ENCODE data around the gene DGUOK.

The DGUOK gene

DNA sequence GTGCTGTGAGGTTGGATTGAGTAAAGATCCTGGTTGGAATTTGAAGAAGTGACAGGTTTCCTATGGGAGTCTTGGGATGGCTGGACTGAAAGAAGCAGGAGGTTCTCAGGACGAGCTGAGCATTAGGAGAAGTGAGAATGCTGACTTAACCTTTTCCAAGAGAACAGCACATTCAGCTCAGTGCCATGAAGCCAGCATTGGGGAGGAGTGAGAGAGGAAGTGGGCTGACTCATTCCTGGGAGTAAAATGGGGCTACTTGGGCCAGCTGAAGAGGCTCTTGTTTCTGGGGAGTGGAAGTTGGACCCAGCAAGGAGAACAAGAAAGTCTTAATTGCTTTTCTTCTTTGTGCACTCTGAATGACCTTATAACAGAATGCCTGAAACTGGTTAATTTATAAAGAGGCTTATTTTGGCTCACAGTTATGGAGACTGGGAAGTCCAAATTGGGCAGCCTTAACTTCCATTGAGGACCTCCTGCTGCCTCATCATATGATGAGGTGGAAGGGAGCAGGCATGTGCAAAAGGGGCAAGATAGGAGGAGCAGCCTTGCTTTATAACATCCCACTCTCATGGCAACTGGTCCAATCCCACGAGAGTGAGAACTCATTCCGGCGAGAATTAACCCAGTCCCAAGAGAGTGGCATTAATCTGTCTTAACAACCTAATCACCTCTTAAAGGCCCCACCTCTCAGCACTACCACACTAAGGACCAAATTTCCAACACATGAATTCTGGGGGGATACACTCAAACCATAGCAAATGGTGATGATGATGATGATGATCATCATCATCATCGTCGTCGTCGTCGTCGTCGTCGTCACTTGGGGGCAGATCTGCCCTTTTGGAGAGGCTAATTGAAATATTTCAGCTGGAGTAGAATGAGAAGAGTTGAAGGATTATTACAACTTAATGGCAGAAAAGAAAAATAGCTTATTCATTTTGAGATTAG is 26.1 kb downstream of the DGUOK start:
- no CpG with 5 or more reads among the region's 12 CpGs for WGBS, 2 donors (ENCODE audit: extremely low coverage in 2 of 2, insufficient read length in 2 of 2, insufficient replicate concordance in 1 of 2)
- Histone ChIP-seq H3K9me3 (replicated peaks in 1 of 2; ENCODE audit: control insufficient read depth in 2 of 2, insufficient read depth in 1 of 2, low read depth in 1 of 2, low read length in 2 of 2) (no peaks in the 10 kb centered on the region), H3K4me3 (ENCODE audit: low read length in 2 of 2) (no peak overlapping the region), H2BK120ac (ENCODE audit: low read depth, low read length) (no peak overlapping the region), H3K14ac (ENCODE audit: low read length) (no peak overlapping the region), H3K9ac (ENCODE audit: low read depth, low read length, poor library complexity) (no peak overlapping the region), H2BK5ac (ENCODE audit: low read length) (no peak overlapping the region), H3K4me1 (ENCODE audit: control insufficient read depth in 2 of 2, insufficient read depth in 1 of 2, low read depth in 1 of 2, low read length in 2 of 2) (no peaks in the 10 kb centered on the region), H3K36me3 (replicated peaks in 1 of 2; ENCODE audit: control insufficient read depth in 2 of 2, insufficient read depth in 2 of 2, low read length in 2 of 2) (peaks cover 33 to 96% of the 10 kb centered on the region in 2 donors), H2BK12ac (ENCODE audit: low read length) (no peak overlapping the region), H4K91ac (ENCODE audit: low read depth, low read length, poor library complexity) (no peak overlapping the region), H2BK15ac (ENCODE audit: low read length) (no peak overlapping the region), H2AK5ac (ENCODE audit: low read depth, low read length) (no peak overlapping the region), H3K4ac (ENCODE audit: low read length) (no peak overlapping the region), H3K4me2 (ENCODE audit: insufficient read depth, low read length, poor library complexity, severe bottlenecking) (no peak overlapping the region), H3K27me3 (ENCODE audit: control insufficient read depth in 3 of 3, insufficient read depth in 3 of 3, low read depth in 1 of 3, low read length in 3 of 3) (no peaks in the 10 kb centered on the region), H3K27ac (replicated peaks; ENCODE audit: low read length) (no peak overlapping the region), H4K8ac (ENCODE audit: low read depth, low read length) (no peak overlapping the region), H2AFZ (ENCODE audit: low read length) (no peak overlapping the region), H3K18ac (ENCODE audit: low read length) (no peak overlapping the region), H3K23ac (ENCODE audit: low read depth, low read length, poor library complexity) (no peak overlapping the region), H3K79me1 (ENCODE audit: low read depth, low read length) (no peaks in the 10 kb centered on the region)
- DNase-seq (ENCODE audit: low spot score), result no peak

GRCh38 chr2:73956218-73956865 is 29.7 kb downstream of the DGUOK start:
- no peak overlapping the region for H3K23ac ChIP-seq (ENCODE audit: low read depth, low read length, poor library complexity)
- no peak overlapping the region for H3K4me3 ChIP-seq (ENCODE audit: low read length in 2 of 2)
- peaks cover 27 to 92% of the 10 kb centered on the region in 2 donors for H3K36me3 ChIP-seq (replicated peaks in 1 of 2; ENCODE audit: control insufficient read depth in 2 of 2, insufficient read depth in 2 of 2, low read length in 2 of 2)
- H2BK5ac ChIP-seq (ENCODE audit: low read length), result no peak overlapping the region
- no peak overlapping the region for H3K4ac ChIP-seq (ENCODE audit: low read length)
- H3K14ac ChIP-seq (ENCODE audit: low read length), result no peak overlapping the region
- no peak overlapping the region for H3K4me2 ChIP-seq (ENCODE audit: insufficient read depth, low read length, poor library complexity, severe bottlenecking)
- no peak for DNase-seq (ENCODE audit: low spot score)
- no peaks in the 10 kb centered on the region for H3K9me3 ChIP-seq (replicated peaks in 1 of 2; ENCODE audit: control insufficient read depth in 2 of 2, insufficient read depth in 1 of 2, low read depth in 1 of 2, low read length in 2 of 2)
- WGBS, 2 donors (ENCODE audit: extremely low coverage in 2 of 2, insufficient read length in 2 of 2, insufficient replicate concordance in 1 of 2), result no CpG with 5 or more reads among the region's 5 CpGs
- H3K79me1 ChIP-seq (ENCODE audit: low read depth, low read length), result no peaks in the 10 kb centered on the region
- H2BK12ac ChIP-seq (ENCODE audit: low read length), result no peak overlapping the region
- no peak overlapping the region for H3K18ac ChIP-seq (ENCODE audit: low read length)
- no peak overlapping the region for H2BK120ac ChIP-seq (ENCODE audit: low read depth, low read length)
- H2AK5ac ChIP-seq (ENCODE audit: low read depth, low read length), result no peak overlapping the region
- no peak overlapping the region for H2BK15ac ChIP-seq (ENCODE audit: low read length)
- H3K9ac ChIP-seq (ENCODE audit: low read depth, low read length, poor library complexity), result no peak overlapping the region
- no peak overlapping the region for H3K27ac ChIP-seq (replicated peaks; ENCODE audit: low read length)
- no peak overlapping the region for H4K8ac ChIP-seq (ENCODE audit: low read depth, low read length)
- no peaks in the 10 kb centered on the region for H3K4me1 ChIP-seq (ENCODE audit: control insufficient read depth in 2 of 2, insufficient read depth in 1 of 2, low read depth in 1 of 2, low read length in 2 of 2)
- no peak overlapping the region for H4K91ac ChIP-seq (ENCODE audit: low read depth, low read length, poor library complexity)
- H2AFZ ChIP-seq (ENCODE audit: low read length), result no peak overlapping the region
- H3K27me3 ChIP-seq (ENCODE audit: control insufficient read depth in 3 of 3, insufficient read depth in 3 of 3, low read depth in 1 of 3, low read length in 3 of 3), result no peaks in the 10 kb centered on the region

DNA sequence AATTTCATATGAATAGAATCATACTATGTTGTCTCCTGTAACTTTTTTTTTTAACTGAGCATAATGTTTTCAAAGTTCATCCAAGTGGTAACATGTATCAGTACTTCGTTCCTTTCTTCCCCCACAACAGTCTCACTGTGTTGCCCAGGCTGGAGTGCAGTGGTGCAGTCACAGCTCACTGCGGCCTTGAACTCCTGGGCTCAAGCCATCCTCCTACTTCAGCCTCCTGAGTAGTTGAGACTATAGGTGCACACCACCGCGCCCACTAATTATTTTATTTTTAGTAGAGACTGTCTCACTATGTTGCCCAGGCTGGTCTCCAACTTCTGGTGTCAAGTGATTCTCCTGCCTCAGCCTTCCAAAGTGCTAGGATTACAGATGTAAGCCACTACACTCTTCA is 34.6 kb downstream of the DGUOK start:
- no peak overlapping the region for H2AK5ac ChIP-seq (ENCODE audit: low read depth, low read length)
- no peak overlapping the region for H3K4ac ChIP-seq (ENCODE audit: low read length)
- no peaks in the 10 kb centered on the region for H3K4me1 ChIP-seq (ENCODE audit: control insufficient read depth in 2 of 2, insufficient read depth in 1 of 2, low read depth in 1 of 2, low read length in 2 of 2)

More for the DNA sequence above, 34.6 kb downstream of the DGUOK start:
- no peaks in the 10 kb centered on the region for H3K27me3 ChIP-seq (ENCODE audit: control insufficient read depth in 3 of 3, insufficient read depth in 3 of 3, low read depth in 1 of 3, low read length in 3 of 3)
- H2BK5ac ChIP-seq (ENCODE audit: low read length), result no peak overlapping the region
- no peak overlapping the region for H3K14ac ChIP-seq (ENCODE audit: low read length)
- H4K8ac ChIP-seq (ENCODE audit: low read depth, low read length), result no peak overlapping the region
- no peak overlapping the region for H2BK120ac ChIP-seq (ENCODE audit: low read depth, low read length)
- no CpG with 5 or more reads among the region's 4 CpGs for WGBS, 2 donors (ENCODE audit: extremely low coverage in 2 of 2, insufficient read length in 2 of 2, insufficient replicate concordance in 1 of 2)
- no peak for DNase-seq (ENCODE audit: low spot score)
- H3K23ac ChIP-seq (ENCODE audit: low read depth, low read length, poor library complexity), result no peak overlapping the region
- H2BK12ac ChIP-seq (ENCODE audit: low read length), result no peak overlapping the region
- H3K4me2 ChIP-seq (ENCODE audit: insufficient read depth, low read length, poor library complexity, severe bottlenecking), result no peak overlapping the region
- no peak overlapping the region for H3K4me3 ChIP-seq (ENCODE audit: low read length in 2 of 2)
- H3K36me3 ChIP-seq (replicated peaks in 1 of 2; ENCODE audit: control insufficient read depth in 2 of 2, insufficient read depth in 2 of 2, low read length in 2 of 2), result peaks cover 10 to 48% of the 10 kb centered on the region in 2 donors
- H3K9me3 ChIP-seq (replicated peaks in 1 of 2; ENCODE audit: control insufficient read depth in 2 of 2, insufficient read depth in 1 of 2, low read depth in 1 of 2, low read length in 2 of 2), result peaks cover 0 to 2% of the 10 kb centered on the region in 2 donors
- H2AFZ ChIP-seq (ENCODE audit: low read length), result no peak overlapping the region
- no peak overlapping the region for H3K18ac ChIP-seq (ENCODE audit: low read length)
- H2BK15ac ChIP-seq (ENCODE audit: low read length), result no peak overlapping the region
- no peak overlapping the region for H4K91ac ChIP-seq (ENCODE audit: low read depth, low read length, poor library complexity)
- no peak overlapping the region for H3K9ac ChIP-seq (ENCODE audit: low read depth, low read length, poor library complexity)
- H3K79me1 ChIP-seq (ENCODE audit: low read depth, low read length), result no peaks in the 10 kb centered on the region
- no peak overlapping the region for H3K27ac ChIP-seq (replicated peaks; ENCODE audit: low read length)
